GM18498 (cell line): ENCODE data around the gene COL8A2.

Experiments used
- ATAC-seq: cut with Tn5 transposase; IDR thresholded peaks from one replicate; pipeline ENCODE4 v1.9.1; 2021; ENCODE audit warnings: mild to moderate bottlenecking, moderate library complexity; ENCODE audit not compliant: unreplicated experiment

COL8A2 gene

DNA sequence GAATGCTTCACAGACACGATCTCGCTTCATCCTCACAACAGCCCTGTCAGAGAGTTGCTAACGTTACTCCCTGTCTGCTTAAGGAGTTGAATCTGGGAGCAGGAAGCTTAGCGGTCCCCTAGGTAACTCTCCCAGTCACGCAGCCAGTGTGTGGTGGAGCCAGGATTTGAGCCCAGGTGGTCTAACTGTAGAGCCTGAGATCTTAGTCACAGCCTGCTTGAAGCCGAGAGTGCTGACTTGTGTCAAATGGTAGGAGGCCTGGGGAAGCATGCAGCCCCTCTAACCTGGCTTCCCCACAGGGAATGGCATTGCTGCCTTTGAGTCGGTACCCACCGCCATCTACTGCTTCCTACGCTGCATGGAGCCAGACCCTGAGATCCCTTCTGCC lies 32.2 kb downstream of the COL8A2 start:
- ATAC-seq: no peak

DNA sequence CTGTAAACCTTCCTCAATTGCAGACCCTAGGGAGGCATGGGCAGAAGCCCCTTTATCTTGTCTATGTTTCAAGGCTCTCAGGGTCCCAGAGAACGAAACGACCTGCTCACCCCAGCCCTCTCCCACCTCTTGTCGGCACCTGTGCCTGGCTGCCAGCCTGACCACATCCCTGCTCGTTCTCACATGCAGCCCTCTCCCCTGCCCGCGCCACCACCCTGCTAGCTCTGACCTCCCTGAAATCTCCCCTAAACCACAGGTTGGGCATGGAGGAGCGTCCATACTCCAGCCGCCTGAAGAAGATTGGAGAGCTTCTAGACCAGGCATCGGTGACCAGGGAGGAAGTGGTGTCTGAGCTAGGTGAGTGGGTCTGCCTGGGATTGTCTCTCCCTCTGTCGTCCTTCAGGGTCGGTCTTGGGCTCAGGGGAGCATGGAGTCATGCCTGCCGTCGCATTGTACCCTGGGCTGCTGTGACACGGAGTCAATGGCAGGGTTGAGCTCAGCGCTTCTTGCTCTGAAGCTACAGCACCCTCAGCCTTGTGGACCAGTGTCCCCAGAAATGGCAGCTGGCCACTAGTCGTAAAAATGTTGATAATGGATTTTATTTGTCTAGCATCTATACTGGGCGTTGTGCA lies 32.7 kb downstream of the COL8A2 start:
- ATAC-seq: no peak

DNA sequence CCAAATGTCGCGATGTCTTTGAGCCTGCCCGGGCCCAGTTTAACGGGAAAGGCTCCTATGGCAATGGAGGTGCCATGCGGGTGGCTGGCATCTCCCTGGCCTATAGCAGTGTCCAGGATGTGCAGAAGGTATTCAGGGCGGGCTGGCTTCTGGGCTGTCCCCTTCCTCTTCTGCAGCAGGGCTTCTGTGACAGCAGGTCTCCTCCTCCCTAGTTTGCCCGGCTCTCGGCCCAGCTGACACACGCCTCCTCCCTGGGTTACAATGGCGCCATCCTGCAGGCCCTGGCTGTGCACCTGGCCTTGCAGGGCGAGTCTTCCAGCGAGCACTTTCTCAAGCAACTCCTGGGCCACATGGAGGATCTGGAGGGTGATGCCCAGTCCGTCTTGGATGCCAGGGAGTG lies 33.3 kb downstream of the COL8A2 start:
- ATAC-seq: no peak

DNA sequence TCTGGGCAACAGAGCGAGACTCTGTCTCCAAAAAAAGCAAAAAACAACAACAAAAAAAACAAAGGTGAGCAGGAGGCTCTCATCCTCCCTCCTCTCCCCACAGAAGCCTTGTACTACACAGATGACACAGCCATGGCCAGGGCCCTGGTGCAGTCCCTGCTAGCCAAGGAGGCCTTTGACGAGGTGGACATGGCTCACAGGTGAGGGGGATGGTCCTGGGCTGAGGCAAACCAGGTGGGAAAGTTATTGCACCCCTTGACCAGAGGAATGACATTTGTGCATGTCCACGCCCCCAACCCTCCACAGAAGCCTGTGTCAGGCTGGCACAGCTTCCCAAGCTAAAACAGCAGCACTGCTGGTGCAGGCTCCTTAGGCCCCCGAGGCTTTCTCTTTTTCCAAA lies 33.9 kb downstream of the COL8A2 start:
- ATAC-seq: no peak

DNA sequence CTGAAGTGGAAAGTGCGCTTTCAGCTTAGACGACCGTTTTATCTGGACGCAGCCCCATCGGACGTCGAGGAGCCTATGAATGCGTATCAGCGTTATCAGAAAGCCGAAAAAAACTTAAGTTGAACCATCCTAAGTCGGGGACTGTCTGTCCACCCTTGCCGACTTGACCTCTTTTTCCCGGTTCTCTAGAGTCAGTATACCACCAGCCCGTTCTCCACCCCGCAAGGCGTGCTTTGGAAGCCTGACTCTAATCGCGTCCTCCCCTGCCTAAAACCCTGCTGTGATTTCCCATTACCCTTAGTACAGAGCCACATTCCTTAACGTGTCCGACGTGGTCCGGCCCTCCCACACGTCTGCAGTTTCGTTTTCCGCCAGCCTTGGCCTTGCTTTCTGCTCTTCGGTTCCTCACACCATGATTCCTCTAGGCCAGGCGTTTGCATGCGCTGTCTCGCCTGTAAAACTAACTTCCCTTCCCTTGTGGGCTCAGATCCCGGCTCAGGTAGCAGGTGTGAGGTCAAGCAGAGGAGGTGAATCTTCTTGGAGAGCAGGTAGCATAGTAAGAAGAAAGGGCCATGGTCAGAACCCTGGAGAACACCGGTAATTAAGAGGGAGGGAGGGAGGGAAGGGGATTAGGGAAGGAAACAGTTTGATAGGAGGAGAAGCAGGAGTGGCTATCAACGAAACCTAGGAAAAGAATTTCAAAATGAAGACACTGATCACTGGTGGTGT lies 35.5 kb downstream of the COL8A2 start:
- no peak for ATAC-seq

DNA sequence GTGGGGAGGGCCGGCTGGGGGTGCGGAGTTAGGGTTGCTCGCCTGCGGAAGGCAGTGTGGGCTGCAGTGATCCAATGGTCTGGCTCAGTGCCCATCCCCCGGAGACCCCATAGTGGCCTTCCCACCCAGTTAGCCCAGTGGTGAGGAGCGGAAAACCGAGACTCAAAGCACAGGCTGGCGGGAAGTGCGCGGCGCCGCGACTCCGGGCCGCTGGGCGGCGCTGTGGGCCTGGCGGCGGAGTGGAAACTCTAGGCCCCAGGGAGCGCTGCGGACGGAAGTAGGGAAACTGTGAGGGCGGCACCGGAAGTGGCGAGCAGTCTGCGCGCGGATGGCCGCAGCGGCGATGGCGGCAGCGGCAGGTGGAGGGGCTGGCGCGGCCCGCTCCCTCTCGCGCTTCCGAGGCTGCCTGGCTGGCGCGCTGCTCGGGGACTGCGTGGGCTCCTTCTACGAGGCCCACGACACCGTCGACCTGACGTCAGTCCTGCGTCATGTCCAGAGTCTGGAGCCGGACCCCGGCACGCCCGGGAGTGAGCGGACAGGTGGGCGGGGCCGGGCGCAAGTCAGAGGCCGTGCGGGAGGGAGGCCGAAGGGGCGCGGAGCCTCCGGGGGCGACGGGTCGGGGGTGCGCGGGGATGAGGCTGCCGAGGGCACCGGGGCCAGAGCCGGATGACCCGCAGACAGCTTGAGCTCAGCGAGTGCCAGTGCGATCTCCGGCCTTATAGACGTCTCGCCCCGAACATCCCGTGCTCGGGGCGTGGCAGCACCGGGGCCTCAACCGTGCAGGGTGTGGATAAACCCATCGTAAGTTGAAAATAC lies 36.2 kb downstream of the COL8A2 start, which contains the start of gene ADPRS:
TSS of gene ADPRS (plus strand) at position 316 of the 816 bp plus-strand sequence. CDS start at position 329, 13 bp downstream.
- peak; percentile 82 for ATAC-seq

DNA sequence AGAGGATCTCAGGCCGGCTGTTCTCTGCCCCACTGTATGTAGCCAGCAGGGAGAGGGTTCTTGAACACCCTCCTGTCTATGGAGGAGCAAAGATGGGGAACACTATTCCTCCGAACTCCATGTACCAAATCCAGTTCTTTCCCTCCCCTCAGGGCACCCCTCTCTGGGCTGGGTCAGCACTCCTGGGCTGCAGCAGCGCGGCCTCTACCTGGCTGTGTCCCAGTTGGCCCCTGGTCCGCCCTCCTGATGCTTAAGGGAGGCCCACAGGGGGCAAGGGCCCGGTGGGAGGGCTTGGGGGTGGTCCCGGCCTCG lies 36.8 kb downstream of the COL8A2 start:
- ATAC-seq: no peak

DNA sequence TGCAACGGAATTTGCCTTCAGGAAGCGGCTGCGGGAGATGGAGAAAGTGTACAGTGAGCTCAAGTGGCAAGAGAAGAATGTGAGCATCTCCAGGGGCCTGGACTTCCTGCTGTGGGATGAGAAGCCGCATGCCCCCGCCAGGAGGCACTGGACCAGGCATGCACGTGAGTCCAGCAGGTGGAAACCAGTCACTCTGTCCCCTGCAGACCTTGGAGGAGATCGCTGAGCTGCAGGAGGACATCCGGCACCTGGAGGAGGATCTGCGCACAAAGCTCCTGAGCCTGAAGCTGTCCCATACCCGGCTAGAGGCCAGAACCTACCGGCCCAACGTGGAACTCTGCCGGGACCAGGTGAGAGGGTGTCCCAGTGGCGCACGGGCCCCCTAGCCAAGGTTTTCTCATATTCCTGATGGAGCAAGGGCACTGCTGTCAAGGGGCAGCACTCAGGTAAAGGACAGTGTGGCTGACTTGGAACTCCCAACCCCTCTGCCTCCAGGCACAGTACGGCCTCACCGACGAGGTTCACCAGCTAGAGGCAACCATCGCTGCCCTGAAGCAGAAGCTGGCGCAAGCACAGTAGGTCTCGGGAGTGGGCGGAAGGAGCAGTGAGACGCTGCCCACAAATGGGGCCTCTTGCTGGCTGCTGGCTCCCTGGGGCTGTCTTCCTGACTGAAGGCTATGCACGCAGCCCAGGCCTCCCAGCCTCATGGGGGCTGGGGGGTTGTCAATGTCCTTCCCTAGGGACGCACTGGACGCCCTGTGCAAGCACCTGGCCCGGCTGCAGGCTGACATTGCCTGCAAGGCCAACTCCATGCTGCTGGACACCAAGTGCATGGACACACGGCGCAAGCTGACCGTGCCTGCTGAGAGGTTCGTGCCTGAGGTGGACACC lies 37.5 kb downstream of the COL8A2 start:
- no peak for ATAC-seq

DNA sequence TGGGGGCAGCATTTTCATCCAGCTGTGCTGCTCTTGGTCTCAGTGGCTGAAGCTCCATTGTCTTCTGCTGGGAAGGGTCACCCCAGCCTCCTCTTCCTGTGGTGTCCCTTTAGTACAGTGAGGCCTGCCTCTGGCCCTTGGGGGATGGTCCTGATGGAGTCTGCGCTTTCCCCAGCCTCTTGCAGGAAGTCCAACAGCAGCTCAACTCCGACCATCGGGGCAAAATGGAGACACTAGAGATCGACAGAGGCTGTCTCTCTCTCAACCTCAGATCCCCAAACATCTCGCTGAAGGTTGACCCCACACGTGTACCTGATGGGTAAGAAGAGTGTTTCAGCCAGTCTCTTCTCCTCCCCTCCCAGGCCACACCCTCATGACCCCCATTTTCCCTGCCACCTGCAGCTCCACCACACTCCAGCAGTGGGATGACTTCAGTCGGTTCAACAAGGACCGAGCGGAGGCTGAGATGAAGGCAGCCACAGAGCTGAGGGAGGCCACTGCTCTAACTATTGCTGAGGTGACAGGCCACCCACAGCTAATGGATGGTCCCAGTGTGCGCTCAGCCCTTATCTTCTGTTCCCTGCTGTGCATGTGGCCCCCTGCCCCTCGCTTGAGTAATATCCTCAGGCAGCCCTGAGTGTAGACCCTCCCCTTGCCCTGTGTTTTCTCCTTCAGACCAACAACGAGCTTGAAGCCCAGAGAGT lies 38.3 kb downstream of the COL8A2 start:
- no peak for ATAC-seq

DNA sequence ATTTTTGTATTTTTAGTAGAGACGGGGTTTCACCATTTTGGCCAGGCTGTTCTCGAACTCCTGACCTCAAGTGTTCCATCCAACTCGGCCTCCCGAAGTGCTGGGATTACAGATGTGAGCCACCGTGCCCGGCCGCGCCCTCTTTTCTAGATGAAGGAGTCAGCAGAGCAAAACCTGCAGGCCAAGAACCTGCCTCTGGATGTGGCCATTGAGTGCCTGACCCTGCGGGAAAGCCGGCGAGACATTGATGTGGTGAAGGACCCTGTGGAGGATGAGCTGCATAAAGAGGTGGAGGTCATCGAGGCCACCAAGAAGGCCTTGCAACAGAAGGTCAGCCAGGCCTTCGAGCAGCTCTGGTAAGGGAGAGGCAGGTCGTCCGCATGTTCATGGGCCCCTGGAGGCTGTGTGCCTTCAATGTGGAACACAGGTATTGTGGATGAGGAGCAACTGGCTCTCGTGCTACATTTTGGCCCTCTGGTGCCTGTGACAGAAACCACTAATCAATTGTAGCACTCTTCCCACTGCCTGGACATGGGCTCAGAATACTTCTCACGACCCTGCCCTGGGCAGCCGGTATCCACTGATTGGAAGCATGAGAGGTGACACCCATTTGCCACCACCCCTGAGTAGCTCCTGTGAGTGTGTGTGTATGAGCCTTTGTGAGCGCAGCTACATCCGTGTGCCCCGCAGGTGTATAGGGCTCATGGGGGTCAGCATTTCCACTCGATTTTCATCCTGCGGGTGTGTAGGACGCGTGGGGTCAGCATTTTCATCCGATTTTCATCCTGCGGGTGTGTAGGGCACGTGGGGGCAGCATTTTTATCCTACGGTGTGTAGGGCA lies 39.1 kb downstream of the COL8A2 start:
- no peak for ATAC-seq

DNA sequence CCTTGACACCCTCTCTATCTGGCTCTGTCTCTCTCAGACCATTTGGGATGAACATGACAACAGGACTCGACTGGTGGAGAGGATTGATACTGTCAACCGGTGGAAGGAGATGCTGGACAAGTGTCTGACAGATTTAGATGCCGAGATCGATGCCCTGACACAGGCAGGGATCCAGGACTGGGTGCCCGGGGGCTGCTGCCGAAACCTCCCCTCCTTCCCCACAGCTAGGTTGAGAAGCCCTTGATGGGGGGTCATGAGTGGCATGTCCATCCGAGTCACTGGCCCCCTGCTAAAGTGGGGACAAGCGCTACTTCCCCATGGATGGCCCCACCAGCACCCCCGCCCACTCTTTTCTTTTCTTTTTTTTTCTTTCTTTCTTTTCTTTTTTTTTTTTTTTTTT lies 39.9 kb downstream of the COL8A2 start:
- ATAC-seq: no peak

DNA sequence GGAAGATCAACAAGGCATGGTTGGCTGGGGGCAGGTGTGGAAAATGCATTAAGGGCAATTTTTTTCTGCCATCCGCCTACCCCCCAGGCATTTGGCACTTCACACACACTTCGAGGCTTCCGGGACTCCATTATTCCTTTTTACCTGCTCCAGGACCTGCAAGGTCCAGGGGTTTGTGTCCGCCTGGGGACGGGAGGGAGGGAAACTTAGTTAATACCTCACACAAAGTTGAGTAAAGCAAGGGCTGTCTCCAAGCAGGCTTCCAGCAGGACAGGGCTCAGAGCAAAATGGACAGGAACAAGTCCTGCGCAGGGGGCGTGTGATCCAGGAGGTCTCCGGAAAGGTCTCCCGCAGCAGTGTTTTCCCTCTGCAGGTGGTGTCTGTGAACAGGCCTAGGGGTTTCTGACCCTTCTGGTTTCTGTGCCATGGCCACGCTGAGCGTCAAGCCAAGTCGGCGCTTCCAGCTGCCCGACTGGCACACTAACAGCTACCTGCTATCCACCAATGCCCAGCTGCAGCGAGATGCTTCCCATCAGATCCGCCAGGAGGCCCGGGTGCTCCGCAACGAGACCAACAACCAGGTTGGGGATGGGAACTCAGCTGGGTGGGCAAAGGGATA lies 40.4 kb downstream of the COL8A2 start:
- ATAC-seq: no peak

DNA sequence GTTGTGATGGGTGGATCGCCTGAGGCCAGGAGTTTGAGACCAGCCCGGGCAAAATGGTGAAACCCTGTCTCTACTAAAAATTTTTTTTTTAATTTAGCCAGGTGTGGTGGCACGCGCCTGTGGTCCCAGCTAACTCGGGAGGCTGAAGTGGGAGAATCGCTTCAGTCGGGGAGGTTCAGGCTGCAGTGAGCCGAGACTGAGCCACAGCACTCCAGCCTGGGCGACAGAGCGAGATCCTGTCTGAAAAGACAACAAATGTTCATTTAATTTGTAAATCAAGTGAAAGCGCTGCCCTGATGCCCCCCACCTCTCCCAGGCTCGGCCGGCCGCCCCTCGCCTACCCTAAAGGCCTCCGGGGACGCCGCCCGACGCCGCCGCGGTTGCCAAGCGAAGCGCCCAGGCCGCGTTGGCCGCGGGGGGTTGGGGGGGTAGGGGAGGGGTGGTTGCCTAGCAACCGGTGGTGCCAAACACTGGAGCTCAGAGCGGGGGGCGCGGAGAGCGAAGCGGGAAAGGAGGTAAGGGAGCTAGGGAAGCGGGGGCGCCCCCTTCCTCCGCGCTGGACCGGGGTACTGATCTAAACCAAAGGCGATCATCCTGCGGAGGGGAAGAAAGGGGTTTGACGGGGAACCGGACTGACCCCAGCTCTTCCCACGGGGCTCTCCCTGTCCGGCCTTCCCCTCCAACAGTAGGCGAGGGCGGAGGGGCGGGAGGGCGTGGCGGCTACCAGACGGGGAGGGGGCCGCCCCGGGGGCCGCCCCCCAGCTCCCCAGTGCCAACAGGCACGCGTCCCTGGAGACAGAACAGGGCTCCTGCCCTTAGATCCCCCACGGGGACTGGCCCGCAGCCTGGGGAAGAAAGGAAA lies 41.2 kb downstream of the COL8A2 start, which contains the start of gene TEKT2:
TSS of gene TEKT2 (plus strand) at position 460 of the 862 bp plus-strand sequence. CDS start 828 bp downstream, outside the sequence.
- ATAC-seq: no peak

DNA sequence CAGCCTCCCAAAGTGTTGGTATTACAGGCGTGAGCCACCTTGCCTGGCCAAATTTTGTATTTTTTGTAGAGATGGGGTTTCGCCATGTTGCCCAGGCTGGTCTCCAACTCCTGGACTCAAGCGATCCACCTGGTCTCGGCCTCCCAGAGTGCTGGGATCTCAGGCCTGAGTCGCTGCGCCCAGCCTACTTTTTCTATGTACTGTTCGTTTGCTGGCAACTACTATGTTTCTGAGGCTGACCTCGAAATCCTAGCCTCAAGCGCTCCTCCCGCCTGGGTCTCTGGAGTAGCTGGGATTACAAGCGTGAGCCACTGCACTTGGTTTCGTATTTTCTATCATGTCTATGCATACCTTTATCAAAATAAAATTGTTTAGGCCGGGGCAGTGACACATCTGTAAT lies 41.8 kb downstream of the COL8A2 start:
- ATAC-seq: no peak

DNA sequence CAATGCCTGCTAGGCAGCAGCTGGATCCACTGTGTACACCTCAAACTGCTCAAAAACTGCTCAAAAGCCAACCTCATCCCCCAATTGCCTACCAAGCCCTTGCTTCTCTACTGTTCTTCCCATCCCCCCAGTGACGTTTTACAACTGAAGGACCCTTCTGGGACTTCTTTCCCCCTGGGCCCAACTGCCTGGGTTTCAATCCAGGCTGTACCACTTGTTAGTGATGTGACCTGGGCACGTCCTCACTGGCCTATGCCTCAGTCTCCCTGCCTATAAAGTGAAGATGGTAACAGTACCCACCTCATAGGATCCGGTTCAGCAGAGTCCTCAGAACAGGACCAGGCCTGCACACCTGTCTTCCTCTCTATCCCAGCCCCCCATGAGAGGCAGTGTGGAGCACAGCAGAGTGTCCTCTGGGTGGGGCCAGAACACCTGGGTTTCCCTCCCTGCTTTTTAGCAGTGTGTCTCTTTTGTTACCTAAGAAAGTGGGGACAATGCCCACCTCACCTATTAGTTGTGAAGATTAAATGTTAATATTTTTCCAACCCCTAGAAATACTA lies 43.0 kb downstream of the COL8A2 start:
- ATAC-seq: no peak

DNA sequence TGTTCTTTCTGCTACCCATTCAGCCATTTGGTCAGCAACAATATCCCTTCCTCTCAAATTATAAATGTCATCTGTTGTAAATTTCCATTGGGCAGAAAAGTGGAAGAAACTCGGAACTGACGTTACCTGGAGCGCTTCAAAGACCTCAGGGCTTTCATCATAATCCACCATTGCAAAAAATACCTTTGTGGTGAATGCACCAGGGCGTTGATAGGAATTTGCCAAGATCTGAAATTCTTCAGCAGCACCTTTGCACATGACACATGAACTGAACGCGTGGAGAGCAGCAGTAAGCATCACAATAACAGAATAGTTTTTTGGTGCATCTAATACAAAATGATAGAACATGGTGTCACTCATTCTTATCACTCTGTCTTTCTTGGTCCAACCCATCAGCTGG lies 44.2 kb downstream of the COL8A2 start:
- ATAC-seq: no peak

DNA sequence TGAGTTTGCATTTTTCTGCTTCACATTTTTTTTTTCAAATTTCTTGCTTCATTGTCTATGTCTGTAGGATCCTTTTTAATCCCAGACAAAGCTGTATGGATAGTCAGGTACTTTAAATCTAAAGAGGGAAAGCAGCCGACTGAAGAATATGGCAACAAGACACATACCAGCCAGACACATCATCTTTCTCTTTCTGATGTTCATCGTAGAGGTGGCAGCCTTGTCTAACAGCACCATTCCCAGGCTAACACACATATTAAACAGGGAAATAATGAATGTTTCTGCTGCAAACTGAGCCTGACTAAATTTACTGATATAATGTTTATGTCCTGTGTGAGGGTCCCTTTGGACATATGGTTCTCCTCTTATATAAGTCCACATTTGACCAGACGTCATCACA lies 44.8 kb downstream of the COL8A2 start:
- no peak for ATAC-seq
